ENCODE measurements around the gene MRPS27.

GRCh38 chr5:72368271-72368670 lies 48.2 kb upstream of the MRPS27 start:
- TF ChIP-seq CTCF (conservative IDR thresholded peaks at IDR 0.05; ENCODE audit: low read depth, low read length) (no peak), ELK1 (IDR thresholded peaks at IDR 0.05; ENCODE audit: borderline replicate concordance, low read depth, low read length) (no peak), CEBPB (IDR thresholded peaks at IDR 0.05; ENCODE audit: low read depth, low read length) (no peak), POLR2A (IDR thresholded peaks at IDR 0.05; ENCODE audit: low read depth, low read length) (no peak), SMC3 (IDR thresholded peaks at IDR 0.05; ENCODE audit: low read depth, low read length) (no peak), RAD21 (IDR thresholded peaks at IDR 0.05; ENCODE audit: low read length) (no peak), USF2 (IDR thresholded peaks at IDR 0.05; ENCODE audit: low read depth, low read length) (no peak), RFX5 (IDR thresholded peaks at IDR 0.05; ENCODE audit: low read depth, low read length) (no peak)
